NCI-H774 (cell line): Measurements from ENCODE around the gene PUM1.
A peak's percentile ranks its signal among the peaks of the same experiment; 100 is the strongest.

Experiments
- DNase-seq: peaks from one replicate; lab custom pipeline; 2025; lab: John Stamatoyannopoulos, UW

Gene PUM1

DNA sequence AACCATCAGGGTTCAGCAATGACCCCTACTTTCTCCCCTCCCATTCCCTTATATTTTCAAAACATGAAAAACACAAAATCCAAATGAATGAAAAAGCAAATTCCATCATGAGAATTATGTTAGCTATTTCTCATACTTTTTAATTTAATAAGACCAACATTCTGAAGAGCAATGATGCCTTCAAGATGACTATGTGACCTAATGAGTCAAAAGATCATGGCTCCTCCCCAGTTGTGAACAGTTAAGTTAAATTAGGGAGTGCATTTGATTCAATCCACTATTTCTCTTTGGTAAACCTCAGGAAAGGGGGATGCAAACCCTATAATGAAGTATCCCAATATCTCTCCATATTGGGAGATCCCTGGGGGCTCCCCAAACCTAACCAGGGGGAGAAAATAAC, 36.5 kb downstream of the PUM1 start:
- DNase-seq: no peak

DNA sequence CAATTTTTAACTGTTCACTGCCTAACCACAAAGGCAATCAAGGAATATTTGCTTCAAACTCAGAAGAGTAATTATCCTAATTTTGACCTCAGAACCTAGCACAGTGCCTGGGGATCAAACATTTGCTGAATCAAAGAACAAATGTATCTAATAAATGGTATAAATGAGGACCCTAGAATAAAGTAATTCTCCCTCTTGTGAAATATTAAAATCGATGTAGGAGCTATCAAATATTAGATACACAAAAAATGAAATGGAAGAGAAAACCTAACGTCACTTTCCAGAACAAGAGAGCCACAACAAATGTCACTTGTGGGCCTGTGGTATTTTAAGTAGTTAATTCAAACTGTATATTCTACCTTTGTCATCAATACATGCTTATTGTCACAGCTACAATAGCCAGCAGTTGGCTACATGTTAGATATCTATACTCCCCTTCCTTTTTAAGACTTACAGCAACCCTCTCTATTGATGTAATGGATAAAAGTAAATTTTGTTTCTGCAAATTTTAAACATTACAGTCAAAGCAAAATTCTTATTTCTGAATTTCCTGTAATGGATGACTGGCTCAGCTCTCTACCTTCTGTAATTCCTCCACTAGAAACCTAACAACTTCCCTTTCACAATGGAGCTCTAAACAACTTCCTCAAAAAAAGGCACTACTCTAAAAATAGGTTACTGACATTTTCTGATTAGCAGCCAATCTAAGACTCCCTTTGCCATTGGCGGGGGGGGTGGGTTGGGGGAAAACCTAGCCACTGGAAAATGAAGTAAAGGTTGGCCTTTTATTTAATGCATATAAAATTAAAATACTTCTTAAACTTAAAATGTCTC, 37.6 kb downstream of the PUM1 start:
- no peak for DNase-seq

DNA sequence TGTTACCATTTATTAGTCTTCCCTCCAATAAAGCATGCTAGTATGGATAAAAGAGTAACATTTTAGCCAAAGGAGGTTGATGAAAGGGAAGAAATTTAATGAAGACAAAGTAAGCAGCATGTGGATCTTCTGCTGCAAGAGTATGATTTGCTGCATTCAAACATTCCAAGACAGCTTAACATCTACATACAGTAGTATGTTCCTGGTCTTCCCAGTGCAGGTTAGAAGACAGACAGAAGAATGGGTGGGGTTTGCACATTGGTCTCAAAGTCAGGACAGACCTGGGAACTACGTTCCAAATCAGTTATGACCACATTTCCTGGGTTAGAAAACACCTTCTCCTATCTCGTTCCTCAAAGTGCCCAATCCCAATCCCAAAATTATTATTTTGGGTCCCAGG, 43.3 kb downstream of the PUM1 start:
- no peak for DNase-seq

DNA sequence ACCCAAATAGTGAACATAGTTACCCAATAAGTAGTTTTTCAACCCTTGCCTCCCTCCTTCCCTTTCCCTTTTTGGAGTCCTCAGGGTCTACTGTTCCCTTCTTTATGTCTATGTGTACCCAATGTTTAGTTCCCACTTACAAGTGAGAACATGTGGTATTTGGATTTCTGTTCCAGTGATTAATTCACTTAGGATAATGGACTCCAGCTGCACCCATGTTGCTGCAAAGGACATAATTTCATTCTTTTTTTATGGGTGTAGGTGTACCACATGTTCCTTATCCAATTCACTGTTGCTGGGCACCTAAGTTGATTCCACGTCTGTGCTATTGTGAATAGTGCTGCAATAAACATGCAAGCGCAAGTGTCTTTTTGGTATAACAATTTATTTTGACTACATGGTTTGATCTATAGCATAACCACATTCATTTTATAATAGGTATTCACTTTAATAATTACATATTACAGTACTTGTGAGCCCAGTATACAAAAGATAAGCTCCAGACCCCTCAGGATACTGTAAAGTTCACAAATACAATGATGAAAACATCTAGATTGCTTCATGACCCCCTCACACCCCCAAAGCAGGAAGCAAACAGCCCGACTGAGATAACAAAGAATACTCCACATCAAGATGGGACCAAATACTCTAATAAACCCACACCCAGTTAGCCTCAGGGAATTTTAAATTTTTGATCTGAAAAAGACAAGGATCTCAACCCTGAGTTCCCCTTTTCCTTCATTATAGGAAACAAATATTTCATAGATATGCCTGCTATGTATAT, 45.3 kb downstream of the PUM1 start:
- DNase-seq: peak; percentile 52

DNA sequence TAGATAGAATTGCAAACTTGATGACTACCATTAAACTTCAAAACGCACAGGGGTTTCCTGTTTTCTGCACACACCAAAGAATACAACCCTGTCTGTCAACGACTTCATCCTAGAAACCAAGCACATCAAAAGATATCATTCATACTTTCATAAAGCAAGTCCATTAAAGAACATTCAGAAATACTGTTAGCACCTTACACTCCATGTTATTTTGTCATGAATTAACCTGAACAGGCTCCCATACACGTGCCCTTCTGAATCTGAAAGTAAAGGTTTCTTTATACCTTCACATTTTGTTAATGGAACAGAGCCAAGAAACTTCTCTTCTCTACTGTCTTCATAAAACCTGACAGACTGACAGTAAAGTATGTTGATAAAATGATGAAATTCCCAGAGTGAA, 46.1 kb downstream of the PUM1 start:
- DNase-seq: no peak

DNA sequence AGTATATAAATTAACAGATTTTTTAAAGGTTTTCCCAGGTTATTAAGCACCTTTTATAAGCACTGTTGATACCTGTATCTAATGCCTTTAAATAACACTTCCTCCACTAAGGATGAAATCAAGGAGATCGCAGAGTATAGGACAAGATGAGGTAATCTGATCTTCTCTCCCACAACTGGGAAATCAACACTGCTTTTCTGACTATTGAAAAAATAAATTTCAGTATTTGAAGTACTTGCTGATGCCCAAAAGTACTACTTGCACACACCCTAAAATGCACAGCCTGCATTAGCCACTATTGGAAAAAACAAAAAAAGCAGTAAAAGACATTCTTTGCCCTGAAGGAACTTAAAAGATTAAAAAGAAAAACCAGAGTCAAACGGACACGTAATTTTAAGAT, 48.6 kb downstream of the PUM1 start:
- no peak for DNase-seq

DNA sequence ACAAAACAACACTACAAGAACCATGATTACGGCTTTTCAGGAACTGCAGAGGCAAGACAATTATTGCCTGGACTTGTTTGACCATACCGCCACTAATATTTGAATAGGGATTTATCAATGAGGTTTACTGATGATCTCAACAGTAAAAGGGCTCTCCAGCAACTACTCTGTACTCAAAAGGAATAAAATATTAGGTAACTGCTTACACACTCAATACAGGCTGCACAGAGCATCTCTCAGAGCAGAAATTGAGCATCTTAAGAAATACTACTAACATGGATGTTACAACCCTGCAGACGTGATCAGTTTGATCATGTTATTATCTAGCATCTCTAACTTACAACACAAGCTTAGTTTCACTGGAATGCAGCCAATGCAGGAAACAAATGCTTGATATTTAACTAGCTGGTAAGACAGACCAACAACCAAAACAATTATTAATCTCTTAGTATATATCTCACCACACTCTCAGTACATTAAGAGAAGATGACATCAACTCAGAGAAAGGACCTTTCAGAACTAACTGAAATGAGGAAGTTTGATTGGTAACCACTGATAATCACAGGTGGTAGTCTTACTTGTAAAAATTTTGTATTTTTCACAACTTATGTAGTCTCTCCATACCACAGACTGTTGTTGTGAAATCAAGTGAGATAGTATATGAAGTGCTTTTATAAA, 52.2 kb downstream of the PUM1 start:
- peak; percentile 70 for DNase-seq

DNA sequence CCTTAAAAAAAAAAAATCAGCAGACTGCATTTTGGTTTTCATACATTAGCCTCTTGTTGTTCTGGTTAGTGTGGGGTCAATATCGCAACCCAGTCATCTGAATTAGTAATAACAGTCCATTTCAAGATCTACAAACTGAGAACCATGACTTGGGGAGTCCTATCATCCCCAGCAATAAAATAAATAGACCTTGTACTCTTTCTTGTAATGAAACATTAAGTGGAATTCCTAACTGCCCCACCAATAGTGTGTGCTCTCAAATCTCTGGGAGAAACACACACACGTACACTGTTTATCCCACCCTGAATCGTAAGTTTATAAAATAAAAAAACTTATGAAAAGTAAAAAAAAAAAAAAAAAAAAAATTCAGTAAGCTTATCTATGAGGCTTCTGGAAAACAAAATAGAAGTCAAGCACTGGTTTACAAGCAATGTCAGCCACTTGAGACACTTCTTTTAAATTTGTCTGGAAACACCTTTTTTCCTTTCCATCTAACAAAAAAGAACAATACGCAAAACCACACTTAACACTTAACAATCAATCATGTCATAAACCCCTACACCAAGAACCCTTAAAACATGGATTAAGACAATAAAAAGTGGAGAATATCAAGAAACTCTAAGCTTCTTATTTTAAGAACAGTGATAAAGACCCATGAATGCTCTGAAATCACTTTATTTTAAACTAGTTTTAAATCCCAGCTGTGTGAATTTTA, 53.1 kb downstream of the PUM1 start:
- no peak for DNase-seq

DNA sequence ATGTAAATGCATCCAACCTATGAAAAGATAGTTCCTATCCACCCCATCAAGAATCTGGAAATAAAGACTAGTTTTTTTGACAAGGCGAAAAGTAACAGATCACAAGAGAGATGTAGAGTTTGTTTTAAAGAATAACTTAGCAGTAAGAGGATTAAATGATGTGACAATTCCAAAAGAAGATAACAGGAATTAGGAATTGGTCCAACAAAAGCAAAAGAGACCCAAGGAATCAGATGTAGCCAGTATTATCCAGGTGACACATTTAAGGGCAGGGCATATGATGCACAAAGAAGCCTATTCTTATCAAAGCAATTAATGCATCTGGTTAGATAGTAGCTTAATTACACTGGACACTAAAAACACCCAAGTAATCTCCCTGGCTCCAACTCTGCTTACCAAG, 53.8 kb downstream of the PUM1 start:
- no peak for DNase-seq

DNA sequence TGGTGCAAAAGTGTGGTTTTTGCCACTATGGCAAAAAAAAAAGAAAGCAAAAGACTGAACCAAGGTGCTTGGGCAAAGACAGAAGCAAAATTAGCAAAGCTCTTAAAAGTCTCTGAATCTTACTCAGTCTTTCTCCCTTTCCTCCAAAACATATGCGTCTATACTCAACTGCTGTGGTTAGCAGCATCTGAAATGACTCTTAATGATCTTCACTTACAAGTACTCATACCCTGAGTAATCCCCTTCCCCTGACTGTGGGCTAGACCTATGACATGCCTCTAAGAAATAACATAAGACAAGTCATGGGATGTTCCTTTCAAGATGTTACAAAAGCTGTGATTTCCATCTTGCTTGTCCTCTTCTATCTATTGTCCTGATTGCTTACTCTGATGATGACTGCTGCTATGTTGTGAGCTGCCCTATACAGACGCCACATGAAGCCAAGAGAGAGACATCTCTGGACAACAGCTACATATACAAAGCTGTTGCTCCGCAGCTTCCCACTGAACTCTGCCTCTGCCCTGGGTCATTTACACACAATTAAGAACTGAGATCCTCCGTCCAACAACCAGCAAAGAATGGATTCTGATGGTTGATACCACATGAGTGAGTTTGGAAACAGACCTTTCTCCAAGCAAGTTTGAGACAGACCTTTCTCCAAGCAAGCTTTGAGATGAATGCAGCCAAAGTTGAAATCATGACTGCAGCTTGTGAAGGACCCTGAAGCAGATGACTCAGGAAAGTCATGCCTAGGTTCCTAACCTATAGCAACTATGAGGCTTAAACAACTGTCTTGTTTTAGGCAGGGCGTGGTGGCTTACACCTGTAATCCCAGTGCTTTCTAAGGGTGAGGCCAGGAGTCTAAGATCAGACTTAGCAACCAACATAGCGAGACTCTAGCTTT, 55.2 kb downstream of the PUM1 start:
- DNase-seq: no peak

DNA sequence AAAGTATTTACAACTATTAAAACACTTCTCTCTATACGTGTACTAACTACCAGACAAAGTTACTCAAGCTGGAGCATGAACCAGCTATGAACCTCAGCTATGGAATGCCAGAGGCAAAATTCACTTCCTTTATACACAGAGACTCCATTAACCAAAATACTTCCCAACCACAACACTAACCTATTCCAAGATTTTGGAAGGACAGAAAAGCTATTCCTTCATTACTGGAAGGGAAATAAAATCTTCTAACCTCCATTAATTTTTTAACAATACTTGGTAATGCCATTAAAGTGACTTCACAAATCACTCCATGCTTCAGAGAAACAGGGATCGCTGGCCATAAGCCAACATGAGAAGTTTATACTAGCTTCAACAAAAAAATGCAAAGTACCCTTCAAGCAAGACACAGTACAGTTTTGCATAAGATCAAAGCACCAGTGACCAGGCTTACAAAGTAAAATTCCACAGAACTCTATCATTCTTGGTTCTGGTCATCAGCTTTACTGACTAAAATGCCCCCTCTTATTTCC, 58.0 kb downstream of the PUM1 start:
- DNase-seq: no peak

DNA sequence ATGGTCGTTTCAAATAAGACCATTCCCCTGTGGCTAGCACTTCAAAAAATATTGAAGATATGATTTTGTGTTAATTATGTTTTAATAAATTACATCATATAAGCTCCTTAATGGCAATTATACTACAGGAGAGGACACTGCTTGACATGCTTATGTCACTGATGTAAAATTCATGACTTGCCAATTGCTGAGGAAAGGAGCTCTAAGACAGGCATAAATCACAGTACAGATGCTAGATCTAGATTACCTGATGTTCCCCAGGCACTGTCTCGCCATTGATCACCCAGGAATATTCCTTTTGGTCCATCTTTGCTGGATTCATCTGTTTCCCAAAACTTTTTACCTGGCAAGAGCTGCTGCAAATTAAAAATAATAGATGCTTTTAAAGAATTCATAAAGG, 58.8 kb downstream of the PUM1 start:
- DNase-seq: no peak

DNA sequence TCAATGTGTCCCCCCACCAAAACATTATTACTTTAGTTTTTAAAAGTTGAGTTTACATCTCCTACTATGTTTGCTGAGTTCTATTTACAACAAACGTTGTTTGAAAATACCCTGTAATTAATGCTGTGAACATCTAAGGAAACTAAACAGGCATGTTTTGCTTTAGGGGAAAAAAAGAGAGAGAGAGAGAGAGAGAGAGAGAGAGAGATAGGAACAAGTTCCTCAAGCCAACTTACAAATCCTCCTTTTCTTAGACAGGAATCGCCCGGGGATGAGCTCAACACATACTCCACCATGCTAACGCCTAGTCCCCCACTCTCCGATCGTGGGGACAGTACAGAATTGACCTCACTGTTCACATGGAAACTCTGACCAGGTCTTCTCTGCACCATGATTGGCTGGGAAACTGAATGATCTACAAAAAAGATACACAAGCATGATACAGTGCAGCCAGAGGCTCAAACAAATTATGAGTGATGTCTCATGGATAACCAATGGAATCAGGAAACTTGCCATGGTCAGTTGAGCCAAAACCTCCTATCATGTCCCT, 59.8 kb downstream of the PUM1 start:
- DNase-seq: no peak

DNA sequence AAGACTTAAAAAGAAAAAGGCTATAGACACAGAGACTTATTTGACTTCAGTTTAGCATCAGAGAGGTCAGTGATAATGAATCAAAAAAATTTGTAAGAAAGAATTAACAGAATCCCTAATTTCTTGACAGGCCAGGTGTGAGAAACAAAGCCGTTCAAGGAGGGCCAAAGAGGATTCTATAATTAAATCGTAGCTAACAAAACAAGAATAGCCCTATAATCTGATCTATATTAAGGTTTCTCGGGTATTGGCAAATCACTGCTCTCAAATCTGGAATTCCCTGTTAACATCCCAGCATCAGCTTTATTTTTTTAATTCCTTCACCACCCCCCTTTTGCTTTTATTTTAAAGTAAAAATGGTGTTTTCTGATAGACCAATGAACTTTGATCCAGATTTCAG, 60.3 kb downstream of the PUM1 start:
- DNase-seq: no peak

DNA sequence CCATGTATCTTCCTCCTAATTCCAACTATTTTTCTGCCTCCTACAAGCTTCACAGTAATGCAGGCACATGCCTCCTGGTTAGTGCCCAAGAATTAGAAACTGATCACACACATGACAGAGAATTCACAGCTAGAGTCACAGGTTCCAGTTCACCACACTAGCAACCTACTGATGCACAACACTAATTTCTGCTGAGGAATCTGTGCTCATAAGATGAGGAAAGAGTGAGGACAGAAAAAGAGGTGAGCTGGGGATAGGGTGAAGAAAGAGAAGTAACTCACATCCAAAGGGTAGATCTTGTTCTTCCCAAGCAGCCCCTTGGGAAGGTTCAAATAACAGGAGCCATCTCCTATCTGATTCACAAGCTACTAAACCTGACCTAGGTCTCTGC, 61.3 kb downstream of the PUM1 start:
- no peak for DNase-seq

DNA sequence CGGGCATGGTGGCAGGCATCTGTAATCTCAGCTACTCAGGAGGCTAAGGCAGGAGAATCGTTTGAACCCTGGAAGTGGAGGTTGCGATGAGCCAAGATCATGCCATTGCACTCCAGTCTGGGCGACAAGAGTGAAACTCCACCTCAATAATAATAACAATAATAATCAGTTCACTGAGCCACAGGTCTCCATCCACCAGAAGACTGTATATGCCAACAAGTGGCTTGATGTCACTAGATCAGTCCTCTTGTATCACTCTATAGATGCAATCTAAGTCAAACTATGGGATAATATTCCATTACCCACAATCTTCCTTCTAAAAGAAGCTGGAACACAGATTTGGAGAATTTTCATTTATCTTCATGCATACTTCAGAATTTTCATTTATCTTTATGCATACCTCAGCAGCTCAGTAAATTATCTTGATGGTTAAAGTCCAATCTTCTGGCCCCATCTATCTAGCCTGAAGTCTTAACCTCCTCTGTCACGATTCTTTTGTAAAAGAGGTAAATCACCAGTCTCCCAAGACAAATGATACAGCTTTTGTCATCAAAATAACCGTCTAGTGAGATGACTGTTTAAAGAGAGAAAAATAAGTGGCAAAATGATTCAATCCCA, 61.8 kb downstream of the PUM1 start:
- no peak for DNase-seq

DNA sequence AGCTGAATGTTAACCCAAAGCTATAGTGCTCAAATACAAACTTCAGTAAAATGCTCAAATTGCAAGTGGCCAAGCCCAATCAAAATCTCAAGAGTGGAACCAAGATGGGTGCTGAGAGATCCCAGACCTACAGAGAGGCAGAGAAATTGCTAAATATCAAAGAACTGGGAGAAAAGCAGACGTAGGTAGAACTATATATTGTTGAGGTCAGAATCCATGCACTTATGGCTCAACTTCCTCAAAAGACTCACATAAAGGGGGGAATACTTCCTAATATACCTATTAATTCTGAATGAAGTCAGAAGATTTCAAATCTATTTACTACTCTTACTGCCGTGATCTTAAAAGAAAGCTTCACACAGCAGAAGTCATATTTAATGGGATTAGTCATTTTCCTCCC, 65.2 kb downstream of the PUM1 start:
- DNase-seq: no peak

DNA sequence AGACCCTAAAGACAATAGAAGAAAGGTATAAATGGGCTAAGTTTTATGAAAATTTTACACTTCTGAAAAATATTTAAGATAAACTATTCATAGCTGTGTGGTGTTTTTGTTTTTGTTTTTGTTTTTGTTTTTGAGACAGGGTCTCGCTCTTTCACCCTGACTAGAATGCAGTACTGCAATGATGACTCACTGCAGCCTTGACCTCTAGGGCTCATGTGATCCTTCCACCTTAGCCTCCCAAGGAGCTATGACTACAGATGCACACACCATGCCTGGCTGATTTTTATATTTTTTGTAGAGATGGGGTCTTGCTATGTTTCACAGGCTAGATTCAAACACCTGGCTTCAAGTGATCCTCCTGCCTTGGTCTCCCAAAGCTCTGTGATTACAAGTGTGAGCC, 66.6 kb downstream of the PUM1 start:
- no peak for DNase-seq

DNA sequence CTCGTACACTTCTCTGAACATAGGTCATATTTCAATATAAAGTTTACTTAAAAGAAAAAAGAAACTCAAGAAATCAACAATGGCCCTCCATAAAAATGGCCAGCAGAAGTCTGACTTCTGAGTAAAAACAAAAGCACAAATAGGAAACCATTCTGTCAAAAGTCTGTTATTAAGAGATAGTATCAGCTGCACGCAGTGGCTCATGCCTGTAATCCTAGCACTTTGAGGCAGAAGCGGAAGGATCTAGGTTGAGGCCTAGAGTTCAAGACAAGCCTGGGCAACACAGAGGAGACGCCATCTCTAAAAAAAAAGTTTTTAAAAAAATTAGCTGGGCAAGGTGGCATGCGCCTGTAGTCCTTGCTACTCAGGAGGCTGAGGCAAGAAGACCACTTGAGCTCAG, 67.3 kb downstream of the PUM1 start:
- no peak for DNase-seq

DNA sequence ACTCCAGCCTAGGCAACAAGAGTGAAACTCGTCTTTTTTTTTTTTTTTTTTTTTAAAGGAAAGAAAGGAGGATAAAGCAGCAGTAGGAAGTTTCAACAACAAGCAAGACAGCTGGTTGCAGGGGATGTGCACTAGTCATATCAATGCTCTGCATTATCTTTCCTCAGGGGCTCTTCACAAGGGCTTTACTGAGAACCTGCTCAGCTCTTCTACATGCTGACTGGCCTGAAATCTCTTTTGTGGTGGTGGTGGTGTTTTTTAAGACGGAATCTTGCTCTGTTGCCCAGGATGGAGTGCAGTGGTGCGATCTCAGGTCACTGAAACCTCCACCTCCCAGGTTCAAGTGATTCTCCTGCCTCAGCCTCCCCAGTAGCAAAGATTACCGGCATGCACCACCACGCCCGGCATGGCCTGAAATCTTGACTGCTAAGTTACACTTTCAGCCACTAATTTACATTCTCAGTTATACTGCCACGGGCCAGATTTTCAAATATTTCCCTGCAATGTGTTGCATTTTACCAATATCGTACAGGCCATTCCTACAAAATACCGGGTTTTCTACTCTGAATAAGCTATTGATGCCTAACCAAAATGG, 68.0 kb downstream of the PUM1 start:
- DNase-seq: no peak
